ENCODE measurements around the gene ZBTB37. TPM values are rescaled to one million over a fixed set of nuclear protein-coding genes. Genes with fewer than 3 reads are reported as not detected.

The ZBTB37 gene
- total RNA-seq, 4 donors from 2014 or later = 6.6 to 11.4 (median 8.8) TPM

DNA sequence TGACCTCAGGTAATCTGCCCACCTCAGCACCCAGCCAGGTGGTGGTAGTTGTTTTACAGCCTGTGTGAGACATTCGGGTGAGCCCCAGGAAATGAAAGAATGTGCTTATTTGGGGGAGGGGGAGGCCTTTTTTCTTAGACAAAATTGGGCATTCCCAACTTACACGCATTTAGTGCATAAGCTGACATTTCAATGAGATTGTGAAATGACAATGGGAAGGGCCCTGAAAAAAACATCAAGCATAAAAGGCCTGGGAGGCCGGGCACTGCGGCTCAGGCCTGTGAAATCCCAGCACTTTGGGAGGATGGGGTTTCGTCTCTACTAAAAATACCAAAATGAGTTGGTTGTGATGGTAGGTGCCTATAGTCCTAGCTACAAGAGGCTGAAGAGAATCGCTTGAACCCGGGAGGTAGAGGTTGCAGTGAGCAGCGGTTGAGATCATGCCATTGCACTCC is 5.4 kb upstream of the ZBTB37 start:
- Histone ChIP-seq H3K27ac (no peak overlapping the region), H3K27me3 (no peaks in the 10 kb centered on the region), H3K4me1 (peaks cover 0 to 33% (median 7%) of the 10 kb centered on the region in 3 donors), H3K36me3 (peaks cover 0 to 86% of the 10 kb centered on the region in 2 donors), H3K4me3 (no peak overlapping the region), H3K9me3 (no peaks in the 10 kb centered on the region)
- 54 to 82% methylated on average over 4 to 8 of the region's 8 CpGs for WGBS, 2 donors (ENCODE audit: low coverage in 1 of 2)
- TF ChIP-seq POLR2AphosphoS5 (IDR thresholded peaks at IDR 0.05) = no peak
- TF ChIP-seq POLR2A (IDR thresholded peaks at IDR 0.05) = no peak
- TF ChIP-seq CTCF (IDR thresholded peaks at IDR 0.05) = no peak
- no peak for TF ChIP-seq EP300 (IDR thresholded peaks at IDR 0.05)
- no peak for ATAC-seq

GRCh38 chr1:173863224-173864161 is 4.7 kb upstream of the ZBTB37 start:
- Histone ChIP-seq H3K4me1 (peaks cover 0 to 33% (median 7%) of the 10 kb centered on the region in 3 donors), H3K27ac (no peak overlapping the region), H3K36me3 (peaks cover 0 to 80% of the 10 kb centered on the region in 2 donors), H3K27me3 (no peaks in the 10 kb centered on the region), H3K4me3 (no peak overlapping the region), H3K9me3 (no peaks in the 10 kb centered on the region)
- no peak for ATAC-seq
- no peak for TF ChIP-seq POLR2A (IDR thresholded peaks at IDR 0.05)
- TF ChIP-seq POLR2AphosphoS5 (IDR thresholded peaks at IDR 0.05) = no peak
- TF ChIP-seq EP300 (IDR thresholded peaks at IDR 0.05) = no peak
- TF ChIP-seq CTCF (IDR thresholded peaks at IDR 0.05) = no peak

DNA sequence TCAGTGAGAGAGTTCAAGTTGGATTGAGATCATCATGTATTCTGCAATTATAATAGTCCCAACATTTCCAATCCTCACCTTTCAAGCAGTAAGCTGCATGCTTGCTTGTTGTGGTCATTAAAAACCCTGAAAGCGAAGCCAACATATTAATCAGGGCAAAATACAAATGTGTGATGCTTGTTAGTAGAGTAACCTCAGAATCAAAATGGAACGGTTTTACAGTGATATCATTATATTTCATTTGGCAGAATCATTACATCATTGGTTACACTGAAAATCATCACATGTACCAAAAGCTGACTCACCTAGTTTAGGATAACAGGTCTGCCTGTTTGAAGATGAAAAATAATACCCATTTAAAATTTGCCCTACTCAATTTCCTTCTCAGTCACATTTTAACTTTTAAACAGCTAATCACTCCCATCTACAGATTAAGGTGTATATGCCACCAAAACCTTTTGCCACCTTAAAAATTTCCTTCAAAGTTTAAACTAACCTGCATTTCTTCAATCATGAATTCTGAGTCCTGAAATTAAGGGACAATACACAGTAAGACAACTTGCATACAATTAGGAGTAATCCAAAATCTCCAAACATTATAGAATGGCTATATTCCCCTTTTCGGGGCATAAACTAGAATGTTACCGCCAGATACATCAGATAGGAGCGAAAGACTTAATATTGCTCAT is 3.9 kb upstream of the ZBTB37 start:
- Histone ChIP-seq H3K27ac (no peak overlapping the region), H3K4me3 (no peak overlapping the region), H3K27me3 (no peaks in the 10 kb centered on the region), H3K4me1 (peaks cover 0 to 41% (median 7%) of the 10 kb centered on the region in 3 donors), H3K36me3 (peaks cover 0 to 71% of the 10 kb centered on the region in 2 donors), H3K9me3 (no peaks in the 10 kb centered on the region)
- 72 to 78% methylated on average over 5 of the region's 5 CpGs for WGBS, 2 donors (ENCODE audit: low coverage in 1 of 2)
- TF ChIP-seq EP300 (IDR thresholded peaks at IDR 0.05) = no peak
- no peak for TF ChIP-seq CTCF (IDR thresholded peaks at IDR 0.05)
- TF ChIP-seq POLR2A (IDR thresholded peaks at IDR 0.05) = no peak
- no peak for TF ChIP-seq POLR2AphosphoS5 (IDR thresholded peaks at IDR 0.05)
- ATAC-seq = no peak

GRCh38 chr1:173865468-173866164 is 2.6 kb upstream of the ZBTB37 start:
- TF ChIP-seq POLR2A (IDR thresholded peaks at IDR 0.05) (no peak), CTCF (IDR thresholded peaks at IDR 0.05) (no peak), POLR2AphosphoS5 (IDR thresholded peaks at IDR 0.05) (no peak), EP300 (IDR thresholded peaks at IDR 0.05) (no peak)
- H3K27ac ChIP-seq = peak overlapping the region in 3 of 4 donors; percentile 12 to 97 (median 93)
- peak overlapping the region in 1 of 2 donors; percentile 74 for H3K4me3 ChIP-seq
- no peak for ATAC-seq
- peaks cover 0 to 61% of the 10 kb centered on the region in 2 donors for H3K36me3 ChIP-seq
- H3K9me3 ChIP-seq = no peaks in the 10 kb centered on the region
- peaks cover 0 to 47% (median 7%) of the 10 kb centered on the region in 3 donors for H3K4me1 ChIP-seq
- 29 to 32% methylated on average over 4 of the region's 4 CpGs for WGBS, 2 donors (ENCODE audit: low coverage in 1 of 2)
- H3K27me3 ChIP-seq = no peaks in the 10 kb centered on the region

All from gastroesophageal sphincter (tissue), 4 donors.